Measurements from ENCODE around the gene BCOR.

DNA sequence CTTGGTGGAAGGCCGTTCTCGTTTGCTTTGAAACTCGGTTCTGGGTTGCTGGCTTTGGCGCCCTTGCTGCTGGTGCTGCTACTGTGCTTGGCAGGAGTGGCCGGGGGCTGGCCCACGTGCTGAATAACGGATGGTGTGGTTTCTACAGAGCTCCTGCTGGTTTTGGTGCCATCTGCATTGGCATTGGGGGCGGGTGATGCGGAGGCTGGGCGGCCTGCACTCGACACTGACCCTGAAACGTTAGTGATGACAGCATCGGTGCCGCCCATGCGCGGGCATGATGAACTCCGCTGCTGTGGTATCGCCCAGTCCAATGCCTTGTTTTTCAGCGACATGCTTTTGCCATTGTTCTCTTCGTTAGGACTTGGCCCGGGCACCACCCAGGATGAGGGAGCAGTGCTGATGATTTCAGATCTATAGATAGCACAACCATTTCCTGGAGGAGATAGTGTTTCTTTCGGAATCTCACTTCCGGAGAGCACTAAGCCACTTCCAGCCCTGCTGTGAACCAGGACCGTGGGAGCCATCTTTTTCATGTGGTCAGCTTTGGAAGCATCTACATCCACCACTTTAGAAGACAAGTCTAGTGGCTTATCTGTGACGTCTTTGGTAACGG is 24.2 kb downstream of the BCOR start:
- TF ChIP-seq POLR2AphosphoS5 (IDR thresholded peaks at IDR 0.05; ENCODE audit: low read depth, low read length) (no peak), TCF7L2 (IDR thresholded peaks at IDR 0.05; ENCODE audit: borderline replicate concordance, extremely low read depth, insufficient read depth, insufficient read length) (no peak), EZH2phosphoT487 (IDR thresholded peaks at IDR 0.05; ENCODE audit: borderline replicate concordance) (no peak), POLR2A (IDR thresholded peaks at IDR 0.05; ENCODE audit: borderline replicate concordance, extremely low read depth, insufficient read depth, insufficient read length) (no peak), EGR1 (IDR thresholded peaks at IDR 0.05; ENCODE audit: low read depth) (no peak), ELF1 (IDR thresholded peaks at IDR 0.05; ENCODE audit: borderline replicate concordance, low read depth) (no peak), ZNF274 (IDR thresholded peaks at IDR 0.05; ENCODE audit: low read depth, low read length) (no peak), RAD21 (IDR thresholded peaks at IDR 0.05; ENCODE audit: low read depth) (no peak)
- TF ChIP-seq, protein P1, sequence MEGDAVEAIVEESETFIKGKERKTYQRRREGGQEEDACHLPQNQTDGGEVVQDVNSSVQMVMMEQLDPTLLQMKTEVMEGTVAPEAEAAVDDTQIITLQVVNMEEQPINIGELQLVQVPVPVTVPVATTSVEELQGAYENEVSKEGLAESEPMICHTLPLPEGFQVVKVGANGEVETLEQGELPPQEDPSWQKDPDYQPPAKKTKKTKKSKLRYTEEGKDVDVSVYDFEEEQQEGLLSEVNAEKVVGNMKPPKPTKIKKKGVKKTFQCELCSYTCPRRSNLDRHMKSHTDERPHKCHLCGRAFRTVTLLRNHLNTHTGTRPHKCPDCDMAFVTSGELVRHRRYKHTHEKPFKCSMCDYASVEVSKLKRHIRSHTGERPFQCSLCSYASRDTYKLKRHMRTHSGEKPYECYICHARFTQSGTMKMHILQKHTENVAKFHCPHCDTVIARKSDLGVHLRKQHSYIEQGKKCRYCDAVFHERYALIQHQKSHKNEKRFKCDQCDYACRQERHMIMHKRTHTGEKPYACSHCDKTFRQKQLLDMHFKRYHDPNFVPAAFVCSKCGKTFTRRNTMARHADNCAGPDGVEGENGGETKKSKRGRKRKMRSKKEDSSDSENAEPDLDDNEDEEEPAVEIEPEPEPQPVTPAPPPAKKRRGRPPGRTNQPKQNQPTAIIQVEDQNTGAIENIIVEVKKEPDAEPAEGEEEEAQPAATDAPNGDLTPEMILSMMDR (IDR thresholded peaks at IDR 0.05 in 2 of 3, conservative IDR thresholded peaks at IDR 0.05 in 1 of 3; ENCODE audit: borderline replicate concordance in 1 of 3, insufficient read depth in 1 of 3, low read depth in 2 of 3, low read length in 2 of 3): no peak
